Erythroblast (primary cell): ENCODE measurements around the gene TMIE.
"Not testable (repeated sequence)": the region's sequence is repeated elsewhere in the genome, so short reads cannot be mapped to it uniquely, and the experiment has no call there.

Experiments
- DNase-seq, 2 experiments: peaks; one replicate each; lab custom pipeline; 2025; lab: John Stamatoyannopoulos, UW
- GATA1 ChIP-seq: IDR thresholded peaks from 2 replicates; pipeline ENCODE4 v1.6.1; 2011; ENCODE audit warnings: low read depth, mild to moderate bottlenecking, control low read depth, low read length, moderate library complexity
- POLR2A ChIP-seq: IDR thresholded peaks from 2 replicates; pipeline ENCODE4 v1.6.1; 2011; ENCODE audit warnings: mild to moderate bottlenecking, low read length

Gene TMIE

GRCh38 chr3:46750555-46751038, 49.4 kb downstream of the TMIE start:
- no peak for DNase-seq

GRCh38 chr3:46753127-46753526, 51.9 kb downstream of the TMIE start:
- not testable (repeated sequence) for DNase-seq

More at GRCh38 chr3:46750555-46751038, 49.4 kb downstream of the TMIE start:
- TF ChIP-seq POLR2A (no peak), GATA1 (no peak)

- no peak for DNase-seq
- TF ChIP-seq POLR2A (no peak), GATA1 (no peak)
These were observed 54.5 kb downstream of the TMIE start for GRCh38 chr3:46755646-46756045.

GRCh38 chr3:46756642-46757041, 55.5 kb downstream of the TMIE start:
- no peak for TF ChIP-seq POLR2A
- TF ChIP-seq GATA1 = no peak
- no peak for DNase-seq

GRCh38 chr3:46759239-46760167, 58.3 kb downstream of the TMIE start:
- DNase-seq = no peak
- no peak for TF ChIP-seq POLR2A
- no peak for TF ChIP-seq GATA1
